ENCODE results near the gene NEO1. TPM values are rescaled to one million over a fixed set of nuclear protein-coding genes. Genes with fewer than 3 reads are reported as not detected.
A peak's percentile ranks its signal among the peaks of the same experiment; 100 is the strongest.

The NEO1 gene
- total RNA-seq, 1 experiment from 2014 or later: 41.8 TPM

DNA sequence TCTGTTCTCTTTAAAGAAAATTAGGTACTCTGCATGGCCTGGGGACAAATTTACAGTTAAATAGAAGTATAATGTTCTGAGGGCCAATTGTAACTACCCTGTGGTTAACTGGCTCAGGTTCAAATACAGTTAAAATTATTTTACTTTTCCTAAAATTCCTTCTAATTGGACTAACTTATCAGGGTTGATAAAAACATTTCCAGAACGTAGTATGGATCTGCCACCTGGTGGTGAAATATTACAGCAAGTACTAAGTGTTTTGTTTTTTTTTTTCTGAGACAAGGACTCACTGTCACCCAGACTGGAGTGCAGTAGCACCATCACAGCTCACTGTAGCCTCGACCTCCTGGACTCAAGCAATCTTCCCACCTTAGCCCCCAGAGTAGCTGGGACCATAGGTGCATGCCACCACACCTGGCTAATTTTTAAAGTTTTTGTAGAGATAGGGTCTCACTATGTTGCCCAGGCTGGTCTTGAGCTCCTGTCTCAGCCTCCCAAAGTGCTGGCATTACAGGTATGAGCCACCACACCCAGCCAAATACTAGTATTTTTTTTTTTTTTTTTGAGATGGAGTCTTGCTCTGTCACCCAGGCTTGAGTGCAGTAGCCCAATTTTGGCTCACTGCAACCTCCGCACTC, 29.2 kb downstream of the NEO1 start:
- no peaks in the 10 kb centered on the region for H4K20me1 ChIP-seq (ENCODE audit: control insufficient read depth, insufficient read depth, insufficient read length)
- no peak overlapping the region for H2BK5ac ChIP-seq (ENCODE audit: insufficient read length, low read length)
- no CpG with 5 or more reads among the region's 3 CpGs for WGBS (ENCODE audit: extremely low coverage, insufficient read length, low lambda C conversion rate)
- Mint-ChIP-seq H3K9me3 (no peaks in the 10 kb centered on the region; a peak in 1 of 5 replicates), H3K27me3 (ENCODE audit: low read depth) (no peaks in the 10 kb centered on the region), H3K27ac (no peak overlapping the region; a peak in 1 of 7 replicates), H3K36me3 (ENCODE audit: insufficient read depth in 1 of 3, low read depth in 3 of 3) (0 out of 7 replicates have a peak, but pooled peaks cover 0 to 1% (median 0%) of the 10 kb centered on the region in 3 experiments), H3K4me1 (peaks cover 16 to 19% of the 10 kb centered on the region in 2 experiments), H3K4me3 (no peak overlapping the region)
- H3K23me2 ChIP-seq (ENCODE audit: insufficient read length, low read depth, low read length, poor library complexity, severe bottlenecking): no peaks in the 10 kb centered on the region
- no peak for DNase-seq
- no peak overlapping the region for H3K9ac ChIP-seq (ENCODE audit: extremely low read depth, insufficient read length, low read length)
- no peak overlapping the region for H4K5ac ChIP-seq (ENCODE audit: insufficient read length, low read depth, low read length)
- H3K79me1 ChIP-seq (ENCODE audit: insufficient read depth, low read depth, low read length, poor library complexity, severe bottlenecking): peaks cover 3% of the 10 kb centered on the region
- no peak overlapping the region for H2BK12ac ChIP-seq (ENCODE audit: insufficient read length, low read depth, low read length)
- H3T11ph ChIP-seq (ENCODE audit: low read length): no peak overlapping the region
- H3K27me3 ChIP-seq (ENCODE audit: insufficient read depth, low read length): no peaks in the 10 kb centered on the region
- no peak overlapping the region for H3K56ac ChIP-seq (ENCODE audit: insufficient read length, low read depth, low read length)
- no peaks in the 10 kb centered on the region for H3K9me3 ChIP-seq (ENCODE audit: control insufficient read depth, low read depth, low read length)
- H3K4me2 ChIP-seq (ENCODE audit: insufficient read depth, insufficient read length, low read length): no peak overlapping the region
- H2BK15ac ChIP-seq (ENCODE audit: low read depth, low read length): no peak overlapping the region
- no peaks in the 10 kb centered on the region for H3K4me1 ChIP-seq (ENCODE audit: insufficient read depth, low read length)
- H3K27ac ChIP-seq (ENCODE audit: insufficient read length, low read depth, low read length): no peak overlapping the region
- no peak overlapping the region for H4K8ac ChIP-seq (replicated peaks; ENCODE audit: insufficient read length, low read depth, low read length)
- no peak overlapping the region for H3K23ac ChIP-seq (ENCODE audit: insufficient read length, low read depth, low read length)
- H3K18ac ChIP-seq (ENCODE audit: insufficient read length, low read depth, low read length): no peak overlapping the region
- H4K91ac ChIP-seq (ENCODE audit: insufficient read length, low read depth, low read length): no peak overlapping the region
- H2AK5ac ChIP-seq (ENCODE audit: insufficient read length, low read length): no peak overlapping the region
- H3K4ac ChIP-seq (ENCODE audit: low read depth, low read length): no peak overlapping the region
- peak; percentile 71 for TF ChIP-seq CTCF (conservative IDR thresholded peaks at IDR 0.05)
- no peak overlapping the region for H3K14ac ChIP-seq (ENCODE audit: insufficient read depth, low read length)
- H2AFZ ChIP-seq (ENCODE audit: low read length): no peak overlapping the region
- no peak overlapping the region for H2BK120ac ChIP-seq (ENCODE audit: low read depth, low read length, poor library complexity, severe bottlenecking)
- peaks cover 5% of the 10 kb centered on the region for H3K79me2 ChIP-seq (ENCODE audit: insufficient read depth, low read length)
- H2BK20ac ChIP-seq (ENCODE audit: low read depth, low read length, poor library complexity, severe bottlenecking): no peak overlapping the region

Data from H9 (cell line).